MCF 10A (cell line): ENCODE measurements around the gene THBD. TPM values are rescaled to one million over a fixed set of nuclear protein-coding genes. Genes with fewer than 3 reads are reported as not detected.

Experiments used
- BruUV-seq: library from RNA; stranded (reverse); fragments of 400-500 nt; replicated peaks from 2 replicates; lab custom pipeline; 2021; lab: Mats Ljungman, UMichigan
- CTCF ChIA-PET: fragments of 300-600 bp; sonication (Branson Sonifier 250); formaldehyde crosslinking; extraction: SDS; loops from one replicate; lab custom pipeline; 2021; ENCODE audit warnings: antibody characterized with exemption, inconsistent platforms; lab: Yijun Ruan, JAX
- POLR2A ChIA-PET: fragments of 300-600, 350-650 bp; sonication (Branson Sonifier 250); formaldehyde crosslinking; extraction: SDS; loops from one replicate; lab custom pipeline; 2020; ENCODE audit warnings: antibody characterized with exemption, inconsistent platforms; lab: Yijun Ruan, JAX
- DNase-seq: peaks from one replicate; pipeline ENCODE4 v3.0.0-alpha.2; 2018; ENCODE audit not compliant: unreplicated experiment
- H3K27ac Mint-ChIP-seq: one replicate; pipeline ENCODE4 v1.8.0; 2022; ENCODE audit warnings: mild to moderate bottlenecking, low read depth, mixed read lengths; ENCODE audit not compliant: unreplicated experiment
- H3K27me3 Mint-ChIP-seq: one replicate; pipeline ENCODE4 v1.8.0; 2022; ENCODE audit warnings: mixed read lengths; ENCODE audit not compliant: insufficient read depth, unreplicated experiment
- H3K36me3 Mint-ChIP-seq: one replicate; pipeline ENCODE4 v1.8.0; 2022; ENCODE audit warnings: mild to moderate bottlenecking, moderate library complexity, mixed read lengths; ENCODE audit not compliant: insufficient read depth, unreplicated experiment
- H3K4me1 Mint-ChIP-seq: one replicate; pipeline ENCODE4 v1.8.0; 2022; ENCODE audit warnings: mixed read lengths; ENCODE audit not compliant: insufficient read depth, unreplicated experiment
- H3K4me3 Mint-ChIP-seq: one replicate; pipeline ENCODE4 v1.8.0; 2022; ENCODE audit warnings: mild to moderate bottlenecking, moderate library complexity, mixed read lengths; ENCODE audit not compliant: unreplicated experiment
- H3K9me3 Mint-ChIP-seq: one replicate; pipeline ENCODE4 v1.8.0; 2022; ENCODE audit warnings: mixed read lengths; ENCODE audit not compliant: unreplicated experiment
- CTCF ChIP-seq: fragments of 200-600 bp; IDR thresholded peaks from one replicate; pipeline ENCODE4 v1.8.0; 2022; ENCODE audit warnings: antibody characterized with exemption, mild to moderate bottlenecking; ENCODE audit not compliant: unreplicated experiment
- intact Hi-C: fragments of 100-400 bp; cut with micrococcal nuclease; formaldehyde crosslinking; loops from 2 replicates; pipeline ENCODE4 v1.14.1; 2022
- total RNA-seq: library from RNA; stranded (reverse); gene quantifications from 2 replicates; pipeline ENCODE4 v1.2.3, GENCODE V29; 2022

The THBD gene
- total RNA-seq, 1 experiment from 2014 or later, result 15.4 TPM

DNA sequence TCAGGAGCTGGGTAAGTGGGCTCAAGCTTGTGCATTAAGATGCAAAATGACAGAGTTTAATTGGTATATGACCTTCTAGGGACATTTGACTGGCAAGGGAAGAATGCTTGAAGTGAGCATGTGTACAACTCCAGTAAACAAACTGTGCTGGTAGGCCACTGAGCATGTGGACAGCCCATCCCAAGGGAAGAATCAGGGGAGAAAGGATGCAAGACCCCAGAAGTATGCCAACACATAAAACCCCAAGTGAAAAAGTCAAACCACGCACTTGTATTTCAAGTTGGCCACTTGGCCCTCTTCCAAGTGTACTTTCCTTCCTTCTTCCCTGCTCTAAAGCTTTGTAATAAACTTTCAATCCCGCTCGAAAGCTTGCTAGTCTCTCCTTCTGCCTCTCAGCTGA, 10.4 kb upstream of the THBD start:
- POLR2A ChIA-PET, result interaction anchor here (0.7 to 1.9 kb wide), 2 partner anchors 9 to 10 kb away, joined by 3 to 5 read pairs; no protein-coding TSS in a partner anchor
- no peak for DNase-seq
- TF ChIP-seq CTCF, result no peak
- Mint-ChIP-seq H3K4me3 (no peak overlapping the region), H3K27ac (no peak overlapping the region), H3K27me3 (no peaks in the 10 kb centered on the region), H3K4me1 (no peaks in the 10 kb centered on the region), H3K36me3 (no peaks in the 10 kb centered on the region), H3K9me3 (no peaks in the 10 kb centered on the region)
- intact Hi-C loops, result no loop called here
- CTCF ChIA-PET, result interaction anchor here (0.6 to 2.6 kb wide), 7 partner anchors 9 to 335 kb away, joined by 3 to 11 read pairs (median 4); no protein-coding TSS in a partner anchor
- no TSS peak for BruUV-seq

GRCh38 chr20:23059001-23059400, 9.5 kb upstream of the THBD start:
- intact Hi-C loops, result no loop called here
- CTCF ChIA-PET, result interaction anchor here (0.5 to 2.6 kb wide), 5 partner anchors 8 to 334 kb away, joined by 3 to 11 read pairs (median 4); no protein-coding TSS in a partner anchor
- H3K27ac Mint-ChIP-seq, result no peak overlapping the region

GRCh38 chr20:23058240-23058639, 8.8 kb upstream of the THBD start:
- no peaks in the 10 kb centered on the region for H3K36me3 Mint-ChIP-seq
- CTCF ChIA-PET, result interaction anchor here (0.6 to 1.4 kb wide), 8 partner anchors 20 to 367 kb away, joined by 3 to 5 read pairs (median 3); no protein-coding TSS in a partner anchor

More at GRCh38 chr20:23059001-23059400, 9.5 kb upstream of the THBD start:
- H3K27me3 Mint-ChIP-seq, result no peaks in the 10 kb centered on the region
- DNase-seq, result no peak
- no peak overlapping the region for H3K4me3 Mint-ChIP-seq
- no peak for TF ChIP-seq CTCF
- POLR2A ChIA-PET, result no interaction called here
- BruUV-seq, result no TSS peak
- H3K4me1 Mint-ChIP-seq, result no peaks in the 10 kb centered on the region
- no peaks in the 10 kb centered on the region for H3K9me3 Mint-ChIP-seq
- H3K36me3 Mint-ChIP-seq, result no peaks in the 10 kb centered on the region

DNA sequence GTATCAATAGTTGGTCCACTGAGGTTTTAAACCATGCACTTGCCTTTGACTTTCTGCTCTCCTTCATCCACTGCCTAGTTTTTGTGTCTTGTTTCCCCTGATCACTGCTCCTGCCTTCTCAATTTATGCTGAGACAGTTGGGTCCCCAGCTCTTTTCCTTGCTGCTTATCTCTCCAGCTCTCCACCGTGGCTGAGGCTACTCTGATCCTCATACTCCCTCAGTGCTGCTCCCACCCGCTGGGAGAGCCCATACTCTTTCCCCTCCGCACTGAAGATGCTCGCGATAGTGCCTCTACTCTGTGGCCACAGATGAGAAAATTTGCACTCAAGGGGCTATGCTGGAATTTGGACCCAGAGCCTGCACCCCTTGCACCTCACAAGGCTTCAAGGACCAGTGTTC, 3.4 kb upstream of the THBD start:
- POLR2A ChIA-PET, result no interaction called here
- H3K9me3 Mint-ChIP-seq, result no peaks in the 10 kb centered on the region
- no TSS peak for BruUV-seq

More at GRCh38 chr20:23058240-23058639, 8.8 kb upstream of the THBD start:
- peak; percentile 7 for TF ChIP-seq CTCF
- intact Hi-C loops, result no loop called here
- Mint-ChIP-seq H3K9me3 (no peaks in the 10 kb centered on the region), H3K4me3 (no peak overlapping the region), H3K27me3 (no peaks in the 10 kb centered on the region), H3K4me1 (no peaks in the 10 kb centered on the region), H3K27ac (no peak overlapping the region)
- POLR2A ChIA-PET, result interaction anchor here (1.0 kb wide), 1 partner anchor 98 kb away, joined by 3 read pairs; no protein-coding TSS in a partner anchor
- no peak for DNase-seq
- no TSS peak for BruUV-seq

More for the DNA sequence above, 3.4 kb upstream of the THBD start:
- no peak overlapping the region for H3K4me3 Mint-ChIP-seq
- no peak for DNase-seq
- H3K27me3 Mint-ChIP-seq, result no peaks in the 10 kb centered on the region
- CTCF ChIA-PET, result interaction anchor here (0.7 to 2.3 kb wide), 8 partner anchors 9 to 182 kb away, joined by 3 to 11 read pairs (median 3); no protein-coding TSS in a partner anchor
- H3K27ac Mint-ChIP-seq, result no peak overlapping the region
- H3K4me1 Mint-ChIP-seq, result peaks cover 10% of the 10 kb centered on the region
- intact Hi-C loops, result no loop called here
- H3K36me3 Mint-ChIP-seq, result peaks cover 8% of the 10 kb centered on the region
- TF ChIP-seq CTCF, result no peak
